ENCODE measurements around the gene RSF1. TPM values are rescaled to one million over a fixed set of nuclear protein-coding genes. Genes with fewer than 3 reads are reported as not detected.

The RSF1 gene
- total and polyA plus RNA-seq, 2 experiments from 2014 or later = 51.2 to 188 TPM

- ATAC-seq = peak; percentile 22; the same call in 1 of the 3 replicates
- no peaks in the 10 kb centered on the region for H4K20me1 ChIP-seq (replicated peaks; ENCODE audit: insufficient read depth)
- no peaks in the 10 kb centered on the region for H3K27me3 ChIP-seq (ENCODE audit: insufficient read depth)
- DNase-seq (ENCODE audit: low spot score) = no peak
- H3K4me3 ChIP-seq = no peak overlapping the region
- peaks cover 50% of the 10 kb centered on the region for H3K4me1 ChIP-seq (ENCODE audit: insufficient read depth)
- Mint-ChIP-seq H3K27ac (no peak overlapping the region), H3K9me3 (no peaks in the 10 kb centered on the region), H3K4me1 (peaks cover 58% of the 10 kb centered on the region), H3K36me3 (ENCODE audit: low read depth) (peaks cover 10% of the 10 kb centered on the region; the same call in 2 of the 3 replicates), H3K27me3 (ENCODE audit: insufficient read depth, low read depth, poor library complexity) (peaks cover 5% of the 10 kb centered on the region), H3K4me3 (no peak overlapping the region)
- TF ChIP-seq STAT1 (IDR thresholded peaks at IDR 0.05; ENCODE audit: unreplicated experiment) (no peak), JUNB (IDR thresholded peaks at IDR 0.05; ENCODE audit: unreplicated experiment) (no peak), NANOG (IDR thresholded peaks at IDR 0.05; ENCODE audit: borderline replicate concordance) (no peak), EZH2 (IDR thresholded peaks at IDR 0.05; ENCODE audit: low read depth, unreplicated experiment) (no peak), CREB1 (CRISPR knock-in tag; IDR thresholded peaks at IDR 0.05; ENCODE audit: low read depth) (no peak), EZH2phosphoT487 (IDR thresholded peaks at IDR 0.05; ENCODE audit: unreplicated experiment) (no peak), ZNF331 (CRISPR knock-in tag; IDR thresholded peaks at IDR 0.05; ENCODE audit: low read depth) (no peak), POLR2AphosphoS5 (IDR thresholded peaks at IDR 0.05; ENCODE audit: low read depth) (no peak), ZNF114 (CRISPR knock-in tag; IDR thresholded peaks at IDR 0.05) (no peak), ETS1 (IDR thresholded peaks at IDR 0.05) (no peak)
- TF ChIP-seq, protein P1, sequence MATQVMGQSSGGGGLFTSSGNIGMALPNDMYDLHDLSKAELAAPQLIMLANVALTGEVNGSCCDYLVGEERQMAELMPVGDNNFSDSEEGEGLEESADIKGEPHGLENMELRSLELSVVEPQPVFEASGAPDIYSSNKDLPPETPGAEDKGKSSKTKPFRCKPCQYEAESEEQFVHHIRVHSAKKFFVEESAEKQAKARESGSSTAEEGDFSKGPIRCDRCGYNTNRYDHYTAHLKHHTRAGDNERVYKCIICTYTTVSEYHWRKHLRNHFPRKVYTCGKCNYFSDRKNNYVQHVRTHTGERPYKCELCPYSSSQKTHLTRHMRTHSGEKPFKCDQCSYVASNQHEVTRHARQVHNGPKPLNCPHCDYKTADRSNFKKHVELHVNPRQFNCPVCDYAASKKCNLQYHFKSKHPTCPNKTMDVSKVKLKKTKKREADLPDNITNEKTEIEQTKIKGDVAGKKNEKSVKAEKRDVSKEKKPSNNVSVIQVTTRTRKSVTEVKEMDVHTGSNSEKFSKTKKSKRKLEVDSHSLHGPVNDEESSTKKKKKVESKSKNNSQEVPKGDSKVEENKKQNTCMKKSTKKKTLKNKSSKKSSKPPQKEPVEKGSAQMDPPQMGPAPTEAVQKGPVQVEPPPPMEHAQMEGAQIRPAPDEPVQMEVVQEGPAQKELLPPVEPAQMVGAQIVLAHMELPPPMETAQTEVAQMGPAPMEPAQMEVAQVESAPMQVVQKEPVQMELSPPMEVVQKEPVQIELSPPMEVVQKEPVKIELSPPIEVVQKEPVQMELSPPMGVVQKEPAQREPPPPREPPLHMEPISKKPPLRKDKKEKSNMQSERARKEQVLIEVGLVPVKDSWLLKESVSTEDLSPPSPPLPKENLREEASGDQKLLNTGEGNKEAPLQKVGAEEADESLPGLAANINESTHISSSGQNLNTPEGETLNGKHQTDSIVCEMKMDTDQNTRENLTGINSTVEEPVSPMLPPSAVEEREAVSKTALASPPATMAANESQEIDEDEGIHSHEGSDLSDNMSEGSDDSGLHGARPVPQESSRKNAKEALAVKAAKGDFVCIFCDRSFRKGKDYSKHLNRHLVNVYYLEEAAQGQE (IDR thresholded peaks at IDR 0.05; ENCODE audit: unreplicated experiment) = no peak
- TF ChIP-seq, protein P2, sequence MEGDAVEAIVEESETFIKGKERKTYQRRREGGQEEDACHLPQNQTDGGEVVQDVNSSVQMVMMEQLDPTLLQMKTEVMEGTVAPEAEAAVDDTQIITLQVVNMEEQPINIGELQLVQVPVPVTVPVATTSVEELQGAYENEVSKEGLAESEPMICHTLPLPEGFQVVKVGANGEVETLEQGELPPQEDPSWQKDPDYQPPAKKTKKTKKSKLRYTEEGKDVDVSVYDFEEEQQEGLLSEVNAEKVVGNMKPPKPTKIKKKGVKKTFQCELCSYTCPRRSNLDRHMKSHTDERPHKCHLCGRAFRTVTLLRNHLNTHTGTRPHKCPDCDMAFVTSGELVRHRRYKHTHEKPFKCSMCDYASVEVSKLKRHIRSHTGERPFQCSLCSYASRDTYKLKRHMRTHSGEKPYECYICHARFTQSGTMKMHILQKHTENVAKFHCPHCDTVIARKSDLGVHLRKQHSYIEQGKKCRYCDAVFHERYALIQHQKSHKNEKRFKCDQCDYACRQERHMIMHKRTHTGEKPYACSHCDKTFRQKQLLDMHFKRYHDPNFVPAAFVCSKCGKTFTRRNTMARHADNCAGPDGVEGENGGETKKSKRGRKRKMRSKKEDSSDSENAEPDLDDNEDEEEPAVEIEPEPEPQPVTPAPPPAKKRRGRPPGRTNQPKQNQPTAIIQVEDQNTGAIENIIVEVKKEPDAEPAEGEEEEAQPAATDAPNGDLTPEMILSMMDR (conservative IDR thresholded peaks at IDR 0.05; ENCODE audit: low read depth in 2 of 2) = no peak
- TF ChIP-seq, protein P3, sequence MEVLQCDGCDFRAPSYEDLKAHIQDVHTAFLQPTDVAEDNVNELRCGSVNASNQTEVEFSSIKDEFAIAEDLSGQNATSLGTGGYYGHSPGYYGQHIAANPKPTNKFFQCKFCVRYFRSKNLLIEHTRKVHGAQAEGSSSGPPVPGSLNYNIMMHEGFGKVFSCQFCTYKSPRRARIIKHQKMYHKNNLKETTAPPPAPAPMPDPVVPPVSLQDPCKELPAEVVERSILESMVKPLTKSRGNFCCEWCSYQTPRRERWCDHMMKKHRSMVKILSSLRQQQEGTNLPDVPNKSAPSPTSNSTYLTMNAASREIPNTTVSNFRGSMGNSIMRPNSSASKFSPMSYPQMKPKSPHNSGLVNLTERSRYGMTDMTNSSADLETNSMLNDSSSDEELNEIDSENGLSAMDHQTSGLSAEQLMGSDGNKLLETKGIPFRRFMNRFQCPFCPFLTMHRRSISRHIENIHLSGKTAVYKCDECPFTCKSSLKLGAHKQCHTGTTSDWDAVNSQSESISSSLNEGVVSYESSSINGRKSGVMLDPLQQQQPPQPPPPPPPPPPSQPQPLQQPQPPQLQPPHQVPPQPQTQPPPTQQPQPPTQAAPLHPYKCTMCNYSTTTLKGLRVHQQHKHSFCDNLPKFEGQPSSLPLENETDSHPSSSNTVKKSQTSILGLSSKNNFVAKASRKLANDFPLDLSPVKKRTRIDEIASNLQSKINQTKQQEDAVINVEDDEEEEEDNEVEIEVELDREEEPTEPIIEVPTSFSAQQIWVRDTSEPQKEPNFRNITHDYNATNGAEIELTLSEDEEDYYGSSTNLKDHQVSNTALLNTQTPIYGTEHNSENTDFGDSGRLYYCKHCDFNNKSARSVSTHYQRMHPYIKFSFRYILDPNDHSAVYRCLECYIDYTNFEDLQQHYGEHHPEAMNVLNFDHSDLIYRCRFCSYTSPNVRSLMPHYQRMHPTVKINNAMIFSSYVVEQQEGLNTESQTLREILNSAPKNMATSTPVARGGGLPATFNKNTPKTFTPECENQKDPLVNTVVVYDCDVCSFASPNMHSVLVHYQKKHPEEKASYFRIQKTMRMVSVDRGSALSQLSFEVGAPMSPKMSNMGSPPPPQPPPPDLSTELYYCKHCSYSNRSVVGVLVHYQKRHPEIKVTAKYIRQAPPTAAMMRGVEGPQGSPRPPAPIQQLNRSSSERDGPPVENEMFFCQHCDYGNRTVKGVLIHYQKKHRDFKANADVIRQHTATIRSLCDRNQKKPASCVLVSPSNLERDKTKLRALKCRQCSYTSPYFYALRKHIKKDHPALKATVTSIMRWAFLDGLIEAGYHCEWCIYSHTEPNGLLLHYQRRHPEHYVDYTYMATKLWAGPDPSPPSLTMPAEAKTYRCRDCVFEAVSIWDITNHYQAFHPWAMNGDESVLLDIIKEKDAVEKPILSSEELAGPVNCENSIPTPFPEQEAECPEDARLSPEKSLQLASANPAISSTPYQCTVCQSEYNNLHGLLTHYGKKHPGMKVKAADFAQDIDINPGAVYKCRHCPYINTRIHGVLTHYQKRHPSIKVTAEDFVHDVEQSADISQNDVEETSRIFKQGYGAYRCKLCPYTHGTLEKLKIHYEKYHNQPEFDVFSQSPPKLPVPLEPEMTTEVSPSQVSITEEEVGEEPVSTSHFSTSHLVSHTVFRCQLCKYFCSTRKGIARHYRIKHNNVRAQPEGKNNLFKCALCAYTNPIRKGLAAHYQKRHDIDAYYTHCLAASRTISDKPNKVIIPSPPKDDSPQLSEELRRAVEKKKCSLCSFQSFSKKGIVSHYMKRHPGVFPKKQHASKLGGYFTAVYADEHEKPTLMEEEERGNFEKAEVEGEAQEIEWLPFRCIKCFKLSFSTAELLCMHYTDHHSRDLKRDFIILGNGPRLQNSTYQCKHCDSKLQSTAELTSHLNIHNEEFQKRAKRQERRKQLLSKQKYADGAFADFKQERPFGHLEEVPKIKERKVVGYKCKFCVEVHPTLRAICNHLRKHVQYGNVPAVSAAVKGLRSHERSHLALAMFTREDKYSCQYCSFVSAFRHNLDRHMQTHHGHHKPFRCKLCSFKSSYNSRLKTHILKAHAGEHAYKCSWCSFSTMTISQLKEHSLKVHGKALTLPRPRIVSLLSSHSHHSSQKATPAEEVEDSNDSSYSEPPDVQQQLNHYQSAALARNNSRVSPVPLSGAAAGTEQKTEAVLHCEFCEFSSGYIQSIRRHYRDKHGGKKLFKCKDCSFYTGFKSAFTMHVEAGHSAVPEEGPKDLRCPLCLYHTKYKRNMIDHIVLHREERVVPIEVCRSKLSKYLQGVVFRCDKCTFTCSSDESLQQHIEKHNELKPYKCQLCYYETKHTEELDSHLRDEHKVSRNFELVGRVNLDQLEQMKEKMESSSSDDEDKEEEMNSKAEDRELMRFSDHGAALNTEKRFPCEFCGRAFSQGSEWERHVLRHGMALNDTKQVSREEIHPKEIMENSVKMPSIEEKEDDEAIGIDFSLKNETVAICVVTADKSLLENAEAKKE (CRISPR knock-in tag; IDR thresholded peaks at IDR 0.05) = no peak
- H2AFZ ChIP-seq = no peak overlapping the region
- no peaks in the 10 kb centered on the region for H3K9me2 ChIP-seq (ENCODE audit: insufficient read depth)
- H3K79me2 ChIP-seq (replicated peaks; ENCODE audit: insufficient read depth) = peaks cover 63% of the 10 kb centered on the region
- no peaks in the 10 kb centered on the region for H3F3A ChIP-seq (replicated peaks; ENCODE audit: low read depth)
- 0 out of 2 replicates have a peak overlapping the region, but pooled peaks have one; percentile 25 for H3K4me2 ChIP-seq
- H3K36me3 ChIP-seq (ENCODE audit: insufficient read depth) = no peaks in the 10 kb centered on the region
- no peak overlapping the region for H3K27ac ChIP-seq (ENCODE audit: low read depth)
Observed at GRCh38 chr11:77748266-77748665, 72.3 kb downstream of the RSF1 start.

Data from GM23338 (cell line).